Natural killer cell (primary cell): ENCODE results near the gene MT4. TPM values are rescaled to one million over a fixed set of nuclear protein-coding genes. Genes with fewer than 3 reads are reported as not detected.

Experiments
- ATAC-seq, 3 donors: fragments of 150-1000 bp in 2 of 3; fragments of 200-7000 bp in 1 of 3; cut with Tn5 transposase; 1 replicate in 1 of 3; 2 replicates in 2 of 3; pipeline ENCODE4 v1.10.0; 2021; ENCODE audit warnings: mild to moderate bottlenecking in 2 of 3, moderate library complexity in 2 of 3
- DNase-seq, 2 donors: peaks; one replicate each; pipeline versions ENCODE4 v3.0.0 to v3.0.0-alpha.2; 2013 to 2021; ENCODE audit warnings: mixed read lengths in 1 of 2
- H3K27ac ChIP-seq: one replicate; pipeline ENCODE4 v1.5.1; 2013; ENCODE audit warnings: mild to moderate bottlenecking, low read length
- H3K27me3 ChIP-seq: one replicate; pipeline ENCODE4 v1.6.1; 2013; ENCODE audit warnings: low read length; ENCODE audit not compliant: control insufficient read depth, insufficient read depth
- H3K36me3 ChIP-seq: one replicate; pipeline ENCODE4 v1.6.1; 2013; ENCODE audit warnings: low read length; ENCODE audit not compliant: control insufficient read depth, insufficient read depth
- H3K4me1 ChIP-seq: one replicate; pipeline ENCODE4 v1.6.1; 2013; ENCODE audit warnings: low read length; ENCODE audit not compliant: control insufficient read depth, insufficient read depth
- H3K4me3 ChIP-seq: one replicate; pipeline ENCODE4 v1.5.1; 2013; ENCODE audit warnings: low read length
- H3K9me3 ChIP-seq: one replicate; pipeline ENCODE4 v1.6.1; 2013; ENCODE audit warnings: low read length; ENCODE audit not compliant: control insufficient read depth, insufficient read depth
- H3K27ac Mint-ChIP-seq, 2 donors: one replicate each; pipeline ENCODE4 v1.8.0; 2022; ENCODE audit warnings: mild to moderate bottlenecking in 2 of 2, mixed read lengths in 2 of 2, moderate library complexity in 1 of 2
- H3K27me3 Mint-ChIP-seq, 2 donors: one replicate each; pipeline ENCODE4 v1.8.0; 2022; ENCODE audit warnings: low read depth in 2 of 2, mixed read lengths in 2 of 2
- H3K36me3 Mint-ChIP-seq: one replicate; pipeline ENCODE4 v1.8.0; 2022; ENCODE audit warnings: mixed read lengths
- H3K4me1 Mint-ChIP-seq, 2 donors: one replicate each; pipeline ENCODE4 v1.8.0; 2022; ENCODE audit warnings: mixed read lengths in 2 of 2
- H3K4me3 Mint-ChIP-seq: one replicate; pipeline ENCODE4 v1.8.0; 2022; ENCODE audit warnings: mild to moderate bottlenecking, moderate library complexity, mixed read lengths
- H3K9me3 Mint-ChIP-seq, 2 donors: one replicate each; pipeline ENCODE4 v1.8.0; 2022; ENCODE audit warnings: mixed read lengths in 2 of 2
- WGBS: methylation state at CpG from one replicate; pipeline ENCODE4 v1.1.7; 2013; ENCODE audit warnings: missing lambda C conversion rate; ENCODE audit not compliant: insufficient coverage; 5-methylcytosine and 5-hydroxymethylcytosine counted together
- intact Hi-C: fragments of 100-400 bp; cut with micrococcal nuclease; formaldehyde crosslinking; loops from one replicate; pipeline ENCODE4 v1.14.2; 2022
- total RNA-seq, 4 donors: library from RNA; stranded (reverse); fragments of 120-200 nt in 1 of 4; gene quantifications; one replicate each; pipeline versions ENCODE4 v1.2.3 to v1.2.4, GENCODE V29; 2013 to 2022
- TF ChIP-seq, protein P1 (sequence below): fragments of 200-600 bp; IDR thresholded peaks from one replicate; pipeline ENCODE4 v1.8.0; 2022; ENCODE audit warnings: antibody characterized with exemption

Gene MT4
- total RNA-seq, 3 donors from 2014 or later (not counting 1 experiment from before 2014, with no cell fraction given), result not detected

DNA sequence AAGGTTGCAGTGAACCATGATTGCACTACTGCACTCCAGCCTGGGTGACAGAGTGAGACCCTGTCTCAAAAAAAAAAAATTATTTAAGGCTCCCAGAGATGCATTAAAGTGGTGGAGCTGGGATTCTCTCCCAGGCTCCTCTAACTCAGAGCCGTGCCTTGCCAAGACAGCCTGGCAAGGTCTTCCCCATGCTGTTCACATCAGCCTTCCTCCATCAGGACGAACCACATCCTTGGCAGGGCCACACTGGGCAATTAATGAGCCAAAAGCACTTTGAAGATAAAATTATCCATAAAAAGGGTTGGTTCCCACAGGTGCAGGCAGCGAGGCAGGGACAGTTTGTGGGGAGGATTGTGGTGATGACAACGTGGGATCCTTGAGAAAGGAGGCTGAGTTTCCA lies 25.2 kb upstream of the MT4 start:
- Mint-ChIP-seq H3K27me3 (peaks cover 18 to 20% of the 10 kb centered on the region in 2 donors), H3K9me3 (no peaks in the 10 kb centered on the region), H3K4me3 (no peak overlapping the region), H3K36me3 (no peaks in the 10 kb centered on the region), H3K27ac (no peak overlapping the region), H3K4me1 (no peaks in the 10 kb centered on the region)
- no peak overlapping the region for H3K4me3 ChIP-seq
- H3K27ac ChIP-seq, result no peak overlapping the region
- no peaks in the 10 kb centered on the region for H3K27me3 ChIP-seq
- intact Hi-C loops, result no loop called here
- H3K36me3 ChIP-seq, result no peaks in the 10 kb centered on the region
- H3K4me1 ChIP-seq, result no peaks in the 10 kb centered on the region
- no peaks in the 10 kb centered on the region for H3K9me3 ChIP-seq
- TF ChIP-seq, protein P1, sequence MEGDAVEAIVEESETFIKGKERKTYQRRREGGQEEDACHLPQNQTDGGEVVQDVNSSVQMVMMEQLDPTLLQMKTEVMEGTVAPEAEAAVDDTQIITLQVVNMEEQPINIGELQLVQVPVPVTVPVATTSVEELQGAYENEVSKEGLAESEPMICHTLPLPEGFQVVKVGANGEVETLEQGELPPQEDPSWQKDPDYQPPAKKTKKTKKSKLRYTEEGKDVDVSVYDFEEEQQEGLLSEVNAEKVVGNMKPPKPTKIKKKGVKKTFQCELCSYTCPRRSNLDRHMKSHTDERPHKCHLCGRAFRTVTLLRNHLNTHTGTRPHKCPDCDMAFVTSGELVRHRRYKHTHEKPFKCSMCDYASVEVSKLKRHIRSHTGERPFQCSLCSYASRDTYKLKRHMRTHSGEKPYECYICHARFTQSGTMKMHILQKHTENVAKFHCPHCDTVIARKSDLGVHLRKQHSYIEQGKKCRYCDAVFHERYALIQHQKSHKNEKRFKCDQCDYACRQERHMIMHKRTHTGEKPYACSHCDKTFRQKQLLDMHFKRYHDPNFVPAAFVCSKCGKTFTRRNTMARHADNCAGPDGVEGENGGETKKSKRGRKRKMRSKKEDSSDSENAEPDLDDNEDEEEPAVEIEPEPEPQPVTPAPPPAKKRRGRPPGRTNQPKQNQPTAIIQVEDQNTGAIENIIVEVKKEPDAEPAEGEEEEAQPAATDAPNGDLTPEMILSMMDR, result no peak
- WGBS, result 93% methylated on average over 3 of the region's 4 CpGs
- ATAC-seq, result no peak
- no peak for DNase-seq

DNA sequence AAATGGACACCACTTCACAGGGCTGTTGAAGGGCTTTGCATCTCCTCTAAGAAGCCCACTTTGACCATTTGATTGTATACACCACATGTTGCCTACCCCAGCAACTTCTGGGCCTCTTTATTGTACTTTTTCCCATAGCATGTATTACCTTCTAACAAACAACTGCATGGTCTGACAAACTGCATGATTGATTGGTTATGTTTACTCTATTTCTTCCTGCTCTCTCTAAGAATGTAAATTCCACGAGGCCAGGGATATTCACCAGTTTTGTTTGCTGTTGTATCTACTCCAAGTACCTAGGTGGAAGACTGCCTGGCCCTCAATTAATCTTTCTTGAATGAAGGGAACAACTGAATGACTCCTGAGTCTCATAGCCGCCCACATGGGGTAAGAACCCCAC lies 22.8 kb upstream of the MT4 start:
- peaks cover 13 to 17% of the 10 kb centered on the region in 2 donors for H3K27me3 Mint-ChIP-seq
- no peak overlapping the region for H3K4me3 Mint-ChIP-seq
- intact Hi-C loops, result no loop called here
- H3K27me3 ChIP-seq, result no peaks in the 10 kb centered on the region
- 82% methylated on average over 1 of the region's 2 CpGs for WGBS
- peaks cover under 1% of the 10 kb centered on the region for H3K4me1 ChIP-seq
- H3K9me3 Mint-ChIP-seq, result no peaks in the 10 kb centered on the region
- H3K4me3 ChIP-seq, result no peak overlapping the region
- H3K9me3 ChIP-seq, result no peaks in the 10 kb centered on the region
- H3K27ac Mint-ChIP-seq, result no peak overlapping the region
- ATAC-seq (no peak), DNase-seq (no peak)
- TF ChIP-seq, protein P1, result no peak
- no peak overlapping the region for H3K27ac ChIP-seq
- H3K4me1 Mint-ChIP-seq, result no peaks in the 10 kb centered on the region
- H3K36me3 Mint-ChIP-seq, result no peaks in the 10 kb centered on the region
- H3K36me3 ChIP-seq, result no peaks in the 10 kb centered on the region

DNA sequence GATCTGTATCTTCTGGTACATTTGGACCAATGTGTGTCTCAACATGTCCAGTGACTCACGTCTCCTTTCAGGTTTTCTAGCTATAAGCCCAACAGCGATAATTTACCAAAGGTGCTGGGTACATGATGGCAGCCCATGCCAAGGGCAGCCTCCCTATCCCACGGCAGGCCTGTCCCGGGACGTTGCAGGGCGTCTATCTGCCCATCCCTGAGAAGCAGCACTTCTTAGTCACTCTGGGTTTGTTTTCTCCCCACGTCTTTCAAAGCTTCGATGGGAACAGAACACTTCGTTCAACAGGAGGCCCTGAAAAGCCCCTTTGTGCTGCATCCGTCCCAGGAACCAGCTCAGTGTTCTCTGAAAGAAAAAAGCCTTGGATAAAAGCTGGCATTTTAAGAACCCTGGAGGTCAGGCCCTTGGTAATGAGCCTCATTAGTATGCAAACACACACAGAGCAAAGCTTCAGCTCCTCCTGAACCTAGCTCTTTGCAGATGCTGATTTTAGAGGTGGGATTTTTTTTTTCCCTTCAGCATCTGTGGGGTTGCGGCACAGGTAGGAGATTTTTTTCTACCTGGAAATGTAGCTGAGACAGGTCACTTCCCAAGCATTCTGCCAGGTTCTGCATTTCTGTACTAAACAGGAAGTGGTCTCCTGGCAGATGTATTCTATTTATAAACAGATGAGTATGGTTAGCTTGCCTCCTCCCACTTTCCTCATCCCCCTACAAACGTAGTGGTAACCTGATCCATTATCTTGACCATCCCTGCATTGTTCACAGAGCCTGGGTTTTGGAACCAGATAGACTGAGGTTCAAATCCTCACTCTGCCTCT lies 17.5 kb upstream of the MT4 start:
- WGBS, result 63% methylated on average over 11 of the region's 12 CpGs
- Histone ChIP-seq H3K27ac (no peak overlapping the region), H3K36me3 (no peaks in the 10 kb centered on the region), H3K9me3 (no peaks in the 10 kb centered on the region), H3K4me1 (peaks cover 8% of the 10 kb centered on the region), H3K4me3 (no peak overlapping the region), H3K27me3 (no peaks in the 10 kb centered on the region)
- Mint-ChIP-seq H3K9me3 (no peaks in the 10 kb centered on the region), H3K4me3 (no peak overlapping the region), H3K27ac (no peak overlapping the region), H3K4me1 (peaks cover 6 to 10% of the 10 kb centered on the region in 2 donors), H3K27me3 (peaks cover 9 to 15% of the 10 kb centered on the region in 2 donors), H3K36me3 (no peaks in the 10 kb centered on the region)
- intact Hi-C loops, result no loop called here
- TF ChIP-seq, protein P1, result no peak
- ATAC-seq (no peak), DNase-seq (peak in 1 of 2 donors; percentile 9)
